HEK293 (cell line): ENCODE results near the gene DNAH9.

Experiments used
- CTCF ChIA-PET: fragments of 350-600 bp; formaldehyde crosslinking; extraction: SDS; loops from one replicate; lab custom pipeline; 2021; ENCODE audit warnings: antibody characterized with exemption; lab: Yijun Ruan, JAX
- POLR2A ChIA-PET: fragments of 300-600 bp; formaldehyde crosslinking; extraction: SDS; loops from one replicate; lab custom pipeline; 2020; ENCODE audit warnings: antibody characterized with exemption, inconsistent platforms; lab: Yijun Ruan, JAX
- H3K27ac ChIP-seq: fragments of 200-500 bp; sonication (Bioruptor generic); 2 replicates; pipeline ENCODE4 v1.5.1; 2014; ENCODE audit warnings: low read depth, low read length, control low read depth, inconsistent platforms; ENCODE audit errors: extremely low read depth
- H3K36me3 ChIP-seq, 2 experiments: fragments of 200-500 bp in 1 of 2; sonication (Bioruptor generic) in 1 of 2; 1 replicate in 1 of 2; 2 replicates in 1 of 2; pipeline ENCODE4 v1.5.1; 2014 to 2017; ENCODE audit warnings: inconsistent platforms in 2 of 2, low read length in 2 of 2; ENCODE audit not compliant: control insufficient read depth in 2 of 2, insufficient read depth in 1 of 2
- H3K4me1 ChIP-seq: fragments of 200-500 bp; sonication (Bioruptor generic); 2 replicates; pipeline ENCODE4 v1.5.1; 2014; ENCODE audit warnings: mild to moderate bottlenecking, low read length, inconsistent platforms; ENCODE audit not compliant: control insufficient read depth, insufficient read depth
- H3K4me3 ChIP-seq: 2 replicates; pipeline ENCODE4 v1.5.1; 2011; ENCODE audit warnings: low read depth, mild to moderate bottlenecking, control low read depth, low read length, moderate library complexity
- H3K9me3 ChIP-seq: fragments of 200-500 bp; sonication (Bioruptor generic); 2 replicates; pipeline ENCODE4 v1.5.1; 2014; ENCODE audit warnings: low read depth, low read length, inconsistent platforms; ENCODE audit not compliant: control insufficient read depth, insufficient read depth
- AEBP2 ChIP-seq: fragments of 450-650 bp; formaldehyde crosslinking; IDR thresholded peaks from 2 replicates; pipeline ENCODE4 v1.5.1; 2016; ENCODE audit warnings: missing biosample characterization, missing genetic modification characterization, borderline replicate concordance
- FEZF1 ChIP-seq: fragments of 450-650 bp; formaldehyde crosslinking; IDR thresholded peaks from 2 replicates; pipeline ENCODE4 v1.5.1; 2016; ENCODE audit warnings: missing biosample characterization, missing genetic modification characterization
- GLI2 ChIP-seq: fragments of 450-650 bp; formaldehyde crosslinking; IDR thresholded peaks from 2 replicates; pipeline ENCODE4; 2017; ENCODE audit warnings: missing biosample characterization, missing genetic modification characterization, low read depth, borderline replicate concordance
- HIC1 ChIP-seq: fragments of 450-650 bp; formaldehyde crosslinking; IDR thresholded peaks from 2 replicates; pipeline ENCODE4 v1.5.1; 2016; ENCODE audit warnings: missing biosample characterization, missing genetic modification characterization
- KLF1 ChIP-seq: fragments of 450-650 bp; formaldehyde crosslinking; IDR thresholded peaks from 2 replicates; pipeline ENCODE4 v1.5.1; 2016; ENCODE audit warnings: missing biosample characterization, missing genetic modification characterization
- PRDM1 ChIP-seq: fragments of 450-650 bp; formaldehyde crosslinking; IDR thresholded peaks from 2 replicates; pipeline ENCODE4; 2016; ENCODE audit warnings: missing biosample characterization, missing genetic modification characterization
- REPIN1 ChIP-seq: fragments of 450-650 bp; formaldehyde crosslinking; IDR thresholded peaks from 2 replicates; pipeline ENCODE4 v1.5.1; 2017; ENCODE audit warnings: missing biosample characterization, missing genetic modification characterization, low read depth
- SCRT2 ChIP-seq: fragments of 450-650 bp; formaldehyde crosslinking; IDR thresholded peaks from 2 replicates; pipeline ENCODE4 v1.5.1; 2016; ENCODE audit warnings: missing biosample characterization, missing genetic modification characterization
- TCF7L2 ChIP-seq: IDR thresholded peaks from 2 replicates; pipeline ENCODE4 v1.6.1; 2011; ENCODE audit warnings: low read depth, mild to moderate bottlenecking, inconsistent platforms, low read length, moderate library complexity, borderline replicate concordance
- YY1 ChIP-seq: fragments of 450-650 bp; formaldehyde crosslinking; IDR thresholded peaks from 2 replicates; pipeline ENCODE4 v1.5.1; 2018; ENCODE audit warnings: missing biosample characterization, missing genetic modification characterization
- ZBTB48 ChIP-seq: fragments of 450-650 bp; formaldehyde crosslinking; IDR thresholded peaks from 2 replicates; pipeline ENCODE4 v1.5.1; 2016; ENCODE audit warnings: missing biosample characterization, missing genetic modification characterization
- ZFP37 ChIP-seq: fragments of 450-650 bp; formaldehyde crosslinking; IDR thresholded peaks from 2 replicates; pipeline ENCODE4 v1.5.1; 2016; ENCODE audit warnings: missing biosample characterization, missing genetic modification characterization
- ZNF10 ChIP-seq: fragments of 450-650 bp; formaldehyde crosslinking; IDR thresholded peaks from 2 replicates; pipeline ENCODE4 v1.5.1; 2017; ENCODE audit warnings: missing biosample characterization, missing genetic modification characterization
- ZNF169 ChIP-seq: fragments of 450-650 bp; formaldehyde crosslinking; IDR thresholded peaks from 2 replicates; pipeline ENCODE4 v1.5.1; 2016; ENCODE audit warnings: missing biosample characterization, missing genetic modification characterization
- ZNF2 ChIP-seq: fragments of 450-650 bp; formaldehyde crosslinking; IDR thresholded peaks from 2 replicates; pipeline ENCODE4 v1.5.1; 2016; ENCODE audit warnings: missing biosample characterization, missing genetic modification characterization
- ZNF23 ChIP-seq: fragments of 450-650 bp; formaldehyde crosslinking; IDR thresholded peaks from 2 replicates; pipeline ENCODE4 v1.5.1; 2016; ENCODE audit warnings: missing biosample characterization, missing genetic modification characterization, borderline replicate concordance
- ZNF266 ChIP-seq: fragments of 450-650 bp; formaldehyde crosslinking; IDR thresholded peaks from 2 replicates; pipeline ENCODE4 v1.5.1; 2016; ENCODE audit warnings: missing biosample characterization, missing genetic modification characterization, low read depth
- ZNF341 ChIP-seq: fragments of 450-650 bp; formaldehyde crosslinking; IDR thresholded peaks from 2 replicates; pipeline ENCODE4; 2016; ENCODE audit warnings: low read depth, missing biosample characterization, missing genetic modification characterization
- ZNF354C ChIP-seq: fragments of 450-650 bp; formaldehyde crosslinking; IDR thresholded peaks from 2 replicates; pipeline ENCODE4 v1.5.1; 2016; ENCODE audit warnings: missing biosample characterization, missing genetic modification characterization, low read depth, borderline replicate concordance
- ZNF366 ChIP-seq: fragments of 450-650 bp; formaldehyde crosslinking; conservative IDR thresholded peaks from 2 replicates; pipeline ENCODE4 v1.5.1; 2016; ENCODE audit warnings: missing biosample characterization, missing genetic modification characterization
- ZNF423 ChIP-seq: fragments of 450-650 bp; formaldehyde crosslinking; IDR thresholded peaks from 2 replicates; pipeline ENCODE4 v1.5.1; 2016; ENCODE audit warnings: missing biosample characterization, missing genetic modification characterization
- ZNF48 ChIP-seq: fragments of 450-650 bp; formaldehyde crosslinking; IDR thresholded peaks from 2 replicates; pipeline ENCODE4 v1.5.1; 2016; ENCODE audit warnings: missing biosample characterization, missing genetic modification characterization
- ZNF544 ChIP-seq: fragments of 450-650 bp; formaldehyde crosslinking; IDR thresholded peaks from 2 replicates; pipeline ENCODE4 v1.5.0; 2017; ENCODE audit warnings: missing biosample characterization, missing genetic modification characterization
- ZNF621 ChIP-seq: fragments of 450-650 bp; formaldehyde crosslinking; IDR thresholded peaks from 2 replicates; pipeline ENCODE4 v1.5.1; 2017; ENCODE audit warnings: missing biosample characterization, missing genetic modification characterization
- ZNF623 ChIP-seq: fragments of 450-650 bp; formaldehyde crosslinking; IDR thresholded peaks from 2 replicates; pipeline ENCODE4 v1.5.1; 2016; ENCODE audit warnings: missing biosample characterization, missing genetic modification characterization
- ZNF626 ChIP-seq: fragments of 450-650 bp; sonication (Bioruptor Pico); formaldehyde crosslinking; IDR thresholded peaks from 2 replicates; pipeline ENCODE4 v1.5.1; 2018; ENCODE audit warnings: missing biosample characterization, missing genetic modification characterization, inconsistent platforms
- ZNF670 ChIP-seq: fragments of 450-650 bp; formaldehyde crosslinking; IDR thresholded peaks from 2 replicates; pipeline ENCODE4 v1.5.1; 2016; ENCODE audit warnings: missing biosample characterization, missing genetic modification characterization, low read depth
- ZNF76 ChIP-seq: fragments of 450-650 bp; formaldehyde crosslinking; IDR thresholded peaks from 2 replicates; pipeline ENCODE4; 2016; ENCODE audit warnings: low read depth, missing biosample characterization, missing genetic modification characterization, borderline replicate concordance
- ZNF776 ChIP-seq: fragments of 450-650 bp; formaldehyde crosslinking; IDR thresholded peaks from 2 replicates; pipeline ENCODE4 v1.5.0; 2017; ENCODE audit warnings: missing biosample characterization, missing genetic modification characterization, borderline replicate concordance
- ZNF777 ChIP-seq: fragments of 450-650 bp; formaldehyde crosslinking; IDR thresholded peaks from 2 replicates; pipeline ENCODE4 v1.5.1; 2017; ENCODE audit warnings: missing biosample characterization, missing genetic modification characterization, borderline replicate concordance
- ZNF830 ChIP-seq: fragments of 450-650 bp; IDR thresholded peaks from 2 replicates; pipeline ENCODE4 v1.5.0; 2018; ENCODE audit warnings: missing biosample characterization, missing genetic modification characterization, low read depth, mild to moderate bottlenecking, moderate library complexity
- ZNF843 ChIP-seq: fragments of 450-650 bp; formaldehyde crosslinking; IDR thresholded peaks from 2 replicates; pipeline ENCODE4 v1.5.1; 2016; ENCODE audit warnings: missing biosample characterization, missing genetic modification characterization
- TF ChIP-seq, protein P1 (sequence below): fragments of 450-650 bp; formaldehyde crosslinking; IDR thresholded peaks from 2 replicates; pipeline ENCODE4 v1.5.1; 2016; ENCODE audit warnings: missing biosample characterization, missing genetic modification characterization

The DNAH9 gene

GRCh38 chr17:11836508-11836907, 238.2 kb downstream of the DNAH9 start (continued):
- no peak for TF ChIP-seq REPIN1 (tag by site-specific recombination)
- no peak for TF ChIP-seq ZNF366 (tag by site-specific recombination)
- no peak for TF ChIP-seq HIC1 (tag by site-specific recombination)
- TF ChIP-seq ZNF423: no peak
- TF ChIP-seq, protein P1, sequence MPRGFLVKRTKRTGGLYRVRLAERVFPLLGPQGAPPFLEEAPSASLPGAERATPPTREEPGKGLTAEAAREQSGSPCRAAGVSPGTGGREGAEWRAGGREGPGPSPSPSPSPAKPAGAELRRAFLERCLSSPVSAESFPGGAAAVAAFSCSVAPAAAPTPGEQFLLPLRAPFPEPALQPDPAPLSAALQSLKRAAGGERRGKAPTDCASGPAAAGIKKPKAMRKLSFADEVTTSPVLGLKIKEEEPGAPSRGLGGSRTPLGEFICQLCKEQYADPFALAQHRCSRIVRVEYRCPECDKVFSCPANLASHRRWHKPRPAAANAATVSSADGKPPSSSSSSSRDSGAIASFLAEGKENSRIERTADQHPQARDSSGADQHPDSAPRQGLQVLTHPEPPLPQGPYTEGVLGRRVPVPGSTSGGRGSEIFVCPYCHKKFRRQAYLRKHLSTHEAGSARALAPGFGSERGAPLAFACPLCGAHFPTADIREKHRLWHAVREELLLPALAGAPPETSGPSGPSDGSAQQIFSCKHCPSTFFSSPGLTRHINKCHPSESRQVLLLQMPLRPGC (tag by site-specific recombination): no peak
- no peak for TF ChIP-seq ZBTB48 (tag by site-specific recombination)
- TF ChIP-seq ZNF341 (tag by site-specific recombination): no peak
- no peak for TF ChIP-seq ZNF354C
- TF ChIP-seq ZNF544: no peak
- no peak for TF ChIP-seq TCF7L2

- no peak overlapping the region for H3K27ac ChIP-seq
- H3K4me3 ChIP-seq: no peak overlapping the region
- H3K36me3 ChIP-seq: no peaks in the 10 kb centered on the region
- no peak for TF ChIP-seq PRDM1 (tag by site-specific recombination)
- TF ChIP-seq ZFP37 (tag by site-specific recombination): no peak
- TF ChIP-seq ZNF626: no peak
- no peak for TF ChIP-seq ZNF23 (tag by site-specific recombination)
- no peak for TF ChIP-seq ZNF843 (tag by site-specific recombination)
- TF ChIP-seq ZNF10: no peak
- TF ChIP-seq SCRT2 (tag by site-specific recombination): no peak
- no peak for TF ChIP-seq KLF1 (tag by site-specific recombination)
- no peak for TF ChIP-seq ZNF830
- TF ChIP-seq ZNF777 (tag by site-specific recombination): no peak
- no peak for TF ChIP-seq FEZF1 (tag by site-specific recombination)
- no peak for TF ChIP-seq ZNF670 (tag by site-specific recombination)
- TF ChIP-seq ZNF621 (tag by site-specific recombination): no peak
- no peak for TF ChIP-seq GLI2 (tag by site-specific recombination)
- no peaks in the 10 kb centered on the region for H3K9me3 ChIP-seq
- POLR2A ChIA-PET: no interaction called here
- H3K4me1 ChIP-seq: no peaks in the 10 kb centered on the region
- CTCF ChIA-PET: no interaction called here
Measured at GRCh38 chr17:11840052-11840451, 241.8 kb downstream of the DNAH9 start.

GRCh38 chr17:11840831-11841230, 242.6 kb downstream of the DNAH9 start:
- Histone ChIP-seq H3K27ac (no peak overlapping the region), H3K9me3 (no peaks in the 10 kb centered on the region), H3K36me3 (no peaks in the 10 kb centered on the region), H3K4me1 (no peaks in the 10 kb centered on the region), H3K4me3 (no peak overlapping the region)
- POLR2A ChIA-PET: no interaction called here
- CTCF ChIA-PET: interaction anchor here (1.2 kb wide), 1 partner anchor 95 kb away, joined by 9 read pairs; no protein-coding TSS in a partner anchor
- no peak for TF ChIP-seq YY1
- TF ChIP-seq ZNF169 (tag by site-specific recombination): no peak
- TF ChIP-seq ZNF48 (tag by site-specific recombination): no peak
- TF ChIP-seq ZNF76: no peak
- no peak for TF ChIP-seq ZNF266 (tag by site-specific recombination)
- no peak for TF ChIP-seq AEBP2 (tag by site-specific recombination)
- no peak for TF ChIP-seq ZNF776 (tag by site-specific recombination)
- no peak for TF ChIP-seq ZNF2 (tag by site-specific recombination)
- TF ChIP-seq ZNF623 (tag by site-specific recombination): no peak
- no peak for TF ChIP-seq PRDM1 (tag by site-specific recombination)
